Measurements from ENCODE around the gene FRG2B.
"Not testable (repeated sequence)": the region's sequence is repeated elsewhere in the genome, so short reads cannot be mapped to it uniquely, and the experiment has no call there.

Gene FRG2B

DNA sequence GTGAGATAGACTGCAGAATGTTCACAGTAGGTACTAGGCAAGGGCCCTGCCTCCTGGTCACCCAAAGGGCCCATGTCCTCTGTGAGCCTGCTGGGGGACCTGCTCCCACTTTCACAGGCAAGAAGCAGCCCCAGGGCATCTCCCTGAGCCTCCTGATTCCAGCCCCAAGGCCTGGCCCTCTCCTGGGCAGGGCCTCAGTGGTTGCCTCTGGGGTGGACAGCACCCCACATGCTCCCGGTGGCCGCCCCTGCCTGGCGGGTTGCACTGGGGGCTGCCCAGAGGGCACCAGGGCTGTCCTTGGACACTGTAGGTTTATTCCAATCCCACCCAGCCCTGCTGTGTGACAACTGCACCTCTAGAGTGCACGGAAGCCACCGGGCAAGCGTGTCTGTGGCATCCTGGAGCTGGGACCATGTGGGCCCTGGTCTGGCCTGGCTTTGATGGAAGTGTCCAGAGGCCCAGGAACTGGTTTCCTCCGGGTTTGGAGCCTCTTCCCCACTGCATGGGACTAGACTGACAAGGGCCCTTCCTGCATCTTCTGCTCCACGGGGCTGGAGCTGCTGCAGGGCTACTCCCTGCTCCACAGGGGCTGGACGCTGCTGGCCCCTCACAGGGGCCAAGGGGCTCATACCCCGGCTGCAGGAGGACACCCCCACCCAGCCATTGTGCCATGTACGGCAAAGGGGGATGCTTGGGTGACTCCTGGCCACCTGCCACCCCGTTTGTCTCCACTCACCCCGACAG lies 36.2 kb downstream of the FRG2B start:
- Histone ChIP-seq H3K27me3 (replicated peaks) (no peaks in the 10 kb centered on the region), H3K27ac (no peak overlapping the region), H3K4me3 (ENCODE audit: low read depth, low read length) (no peak overlapping the region), H3K36me3 (replicated peaks) (no peaks in the 10 kb centered on the region)
- in situ Hi-C loops (cut with HindIII; ENCODE audit: low pct_ligation_motif_present, low sequenced_read_pairs) = no loop called here
- TF ChIP-seq, protein P1, sequence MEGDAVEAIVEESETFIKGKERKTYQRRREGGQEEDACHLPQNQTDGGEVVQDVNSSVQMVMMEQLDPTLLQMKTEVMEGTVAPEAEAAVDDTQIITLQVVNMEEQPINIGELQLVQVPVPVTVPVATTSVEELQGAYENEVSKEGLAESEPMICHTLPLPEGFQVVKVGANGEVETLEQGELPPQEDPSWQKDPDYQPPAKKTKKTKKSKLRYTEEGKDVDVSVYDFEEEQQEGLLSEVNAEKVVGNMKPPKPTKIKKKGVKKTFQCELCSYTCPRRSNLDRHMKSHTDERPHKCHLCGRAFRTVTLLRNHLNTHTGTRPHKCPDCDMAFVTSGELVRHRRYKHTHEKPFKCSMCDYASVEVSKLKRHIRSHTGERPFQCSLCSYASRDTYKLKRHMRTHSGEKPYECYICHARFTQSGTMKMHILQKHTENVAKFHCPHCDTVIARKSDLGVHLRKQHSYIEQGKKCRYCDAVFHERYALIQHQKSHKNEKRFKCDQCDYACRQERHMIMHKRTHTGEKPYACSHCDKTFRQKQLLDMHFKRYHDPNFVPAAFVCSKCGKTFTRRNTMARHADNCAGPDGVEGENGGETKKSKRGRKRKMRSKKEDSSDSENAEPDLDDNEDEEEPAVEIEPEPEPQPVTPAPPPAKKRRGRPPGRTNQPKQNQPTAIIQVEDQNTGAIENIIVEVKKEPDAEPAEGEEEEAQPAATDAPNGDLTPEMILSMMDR (IDR thresholded peaks at IDR 0.05; ENCODE audit: low read depth, low read length, missing control alignments) = no peak
- no peak for DNase-seq

DNA sequence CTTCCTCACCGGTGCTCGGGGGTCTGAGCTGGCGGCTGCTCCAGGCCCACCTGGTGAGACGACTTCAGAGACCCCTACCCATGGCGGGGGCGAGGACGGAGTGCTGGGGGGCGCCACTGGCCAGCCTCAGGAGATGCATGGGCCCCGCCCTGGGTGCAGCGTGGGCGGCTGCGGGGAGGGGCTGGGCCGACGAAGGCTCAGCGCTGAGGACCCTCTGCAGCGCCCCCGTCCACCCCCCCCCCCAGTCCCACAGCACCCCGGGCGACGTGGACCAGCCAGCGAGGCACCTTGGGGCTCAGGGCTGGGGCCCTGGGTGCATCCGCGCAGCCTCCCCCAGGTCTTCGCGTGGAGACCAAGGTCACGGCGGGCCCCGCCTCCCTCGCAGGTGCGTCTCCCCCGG lies 49.6 kb downstream of the FRG2B start:
- H3K36me3 ChIP-seq (replicated peaks); in situ Hi-C loops (cut with HindIII; ENCODE audit: low pct_ligation_motif_present, low sequenced_read_pairs); DNase-seq; H3K4me3 ChIP-seq (ENCODE audit: low read depth, low read length); H3K27me3 ChIP-seq (replicated peaks); H3K27ac ChIP-seq: not testable (repeated sequence)

All from brain microvascular endothelial cell (primary cell).